Measurements from ENCODE around the gene CNTF.

Gene CNTF

DNA sequence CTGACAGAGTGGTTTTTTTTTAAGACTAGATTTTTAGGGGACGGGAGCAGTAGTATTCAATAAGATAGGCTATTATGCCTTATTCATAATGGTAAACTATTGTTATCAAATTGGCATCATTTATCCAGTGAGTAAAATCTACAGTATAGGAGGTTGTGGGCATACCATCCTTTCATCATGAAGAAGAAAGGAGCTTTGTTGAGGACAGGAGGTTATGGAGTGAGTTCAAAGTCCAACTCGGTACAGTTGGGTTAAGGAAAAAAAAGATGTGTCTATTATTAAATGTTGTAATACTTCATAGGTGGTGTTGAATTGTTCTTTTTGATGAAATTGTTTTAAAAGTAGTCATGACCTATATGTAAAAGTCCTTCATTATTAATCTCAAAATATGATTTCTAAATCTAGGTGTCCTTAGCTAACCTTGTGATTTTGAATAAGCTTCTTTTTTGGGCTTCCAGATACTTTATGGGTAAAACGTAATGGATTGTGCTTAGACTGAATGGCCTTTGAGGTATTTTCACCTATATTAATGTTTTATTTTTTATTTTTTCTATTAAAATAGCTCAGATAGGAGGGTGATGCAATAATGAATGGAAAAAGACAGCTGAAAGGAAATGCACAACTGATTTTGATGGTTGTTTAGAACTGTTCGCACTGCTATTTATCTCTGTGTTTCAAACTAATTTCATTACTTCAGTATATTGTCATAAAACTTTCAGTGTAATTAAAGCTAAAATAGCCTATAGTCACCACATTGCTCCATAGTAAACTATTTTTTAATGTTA lies 15.3 kb upstream of the CNTF start:
- no peak for DNase-seq

DNA sequence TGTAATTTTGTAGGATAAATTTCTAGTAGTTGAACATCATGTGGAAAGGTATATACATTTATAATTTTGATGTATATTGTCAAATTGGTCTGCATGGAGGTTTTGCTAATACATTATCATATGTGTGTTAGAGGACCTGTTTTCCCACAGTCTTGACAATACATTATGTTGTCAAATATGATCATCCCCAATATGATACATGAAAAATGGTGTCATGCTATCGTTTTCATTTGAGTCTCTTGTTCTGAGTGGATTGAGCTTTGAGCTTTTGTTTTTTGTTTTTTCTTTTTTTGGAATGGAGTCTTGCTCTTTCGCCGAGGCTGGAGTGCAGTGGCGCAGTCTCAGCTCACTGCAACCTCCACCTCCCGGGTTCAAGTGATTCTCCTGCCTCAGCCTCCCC lies 14.1 kb upstream of the CNTF start:
- DNase-seq: no peak

DNA sequence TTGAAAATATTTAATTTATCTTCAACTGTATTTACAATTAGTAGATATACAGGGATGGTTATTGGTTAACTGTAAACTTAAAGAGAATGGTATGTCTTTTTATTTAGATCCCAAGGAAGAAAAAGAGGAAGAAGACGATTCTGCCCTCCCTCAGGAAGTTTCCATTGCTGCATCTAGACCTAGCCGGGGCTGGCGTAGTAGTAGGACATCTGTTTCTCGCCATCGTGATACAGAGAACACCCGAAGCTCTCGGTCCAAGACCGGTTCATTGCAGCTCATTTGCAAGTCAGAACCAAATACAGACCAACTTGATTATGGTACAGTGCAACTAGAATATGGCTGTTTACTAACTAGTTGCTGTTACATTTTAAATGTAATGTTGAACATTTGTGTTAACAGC lies 12.7 kb upstream of the CNTF start:
- no peak for DNase-seq

DNA sequence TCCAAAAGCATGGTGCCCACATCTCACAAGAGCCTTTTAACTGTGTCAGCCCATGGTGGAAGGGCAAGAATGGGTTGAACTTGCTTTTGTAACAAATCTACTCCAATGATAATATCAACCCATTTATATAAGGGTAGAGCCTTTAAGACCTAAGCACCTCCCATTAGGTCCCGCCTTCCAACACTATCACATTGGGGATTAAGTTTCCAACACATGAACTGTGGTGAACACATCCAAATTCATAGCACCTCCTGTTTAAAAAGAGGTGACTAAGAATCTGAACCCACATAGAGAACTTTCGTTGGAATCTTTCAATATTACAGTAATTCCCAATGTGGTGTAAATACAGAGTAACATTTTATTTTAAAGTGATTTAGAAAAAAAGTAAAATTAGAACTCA lies 9.2 kb upstream of the CNTF start:
- no peak for DNase-seq

DNA sequence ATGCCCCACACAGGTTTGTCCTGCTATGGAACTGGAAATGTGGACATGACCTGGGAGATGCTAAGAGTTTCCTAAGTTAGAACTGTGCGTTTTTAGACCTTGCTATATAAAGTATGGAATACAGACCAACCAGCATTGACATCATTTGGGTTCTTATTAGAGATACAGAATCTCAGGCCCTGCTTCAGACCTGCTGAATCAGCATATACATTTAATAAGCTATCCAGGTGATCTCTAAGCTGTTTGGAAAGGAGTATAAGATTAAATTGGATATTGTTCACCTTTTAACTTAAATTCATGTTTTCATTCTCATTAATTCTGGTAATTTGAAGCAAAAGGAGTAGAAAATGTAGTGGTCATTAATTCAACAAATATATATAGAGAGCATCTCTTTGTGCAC lies 6.9 kb upstream of the CNTF start:
- DNase-seq: no peak

DNA sequence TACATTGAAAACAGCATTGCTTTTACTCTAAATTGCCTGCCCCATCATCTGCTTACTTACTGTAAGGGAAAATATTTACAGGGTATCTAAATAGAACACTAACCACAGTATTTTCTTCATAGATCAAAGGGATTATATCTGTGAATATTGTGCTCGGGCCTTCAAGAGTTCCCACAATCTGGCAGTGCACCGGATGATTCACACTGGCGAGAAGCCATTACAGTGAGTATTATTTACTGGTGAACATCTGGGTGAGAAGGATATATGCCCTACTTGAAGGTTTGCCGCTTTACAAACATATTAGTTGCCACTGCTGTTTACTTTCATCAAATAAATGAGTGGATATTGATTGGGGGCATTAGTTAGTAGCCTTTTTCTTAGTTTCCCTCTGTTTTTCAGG lies 5.9 kb upstream of the CNTF start:
- DNase-seq: no peak

DNA sequence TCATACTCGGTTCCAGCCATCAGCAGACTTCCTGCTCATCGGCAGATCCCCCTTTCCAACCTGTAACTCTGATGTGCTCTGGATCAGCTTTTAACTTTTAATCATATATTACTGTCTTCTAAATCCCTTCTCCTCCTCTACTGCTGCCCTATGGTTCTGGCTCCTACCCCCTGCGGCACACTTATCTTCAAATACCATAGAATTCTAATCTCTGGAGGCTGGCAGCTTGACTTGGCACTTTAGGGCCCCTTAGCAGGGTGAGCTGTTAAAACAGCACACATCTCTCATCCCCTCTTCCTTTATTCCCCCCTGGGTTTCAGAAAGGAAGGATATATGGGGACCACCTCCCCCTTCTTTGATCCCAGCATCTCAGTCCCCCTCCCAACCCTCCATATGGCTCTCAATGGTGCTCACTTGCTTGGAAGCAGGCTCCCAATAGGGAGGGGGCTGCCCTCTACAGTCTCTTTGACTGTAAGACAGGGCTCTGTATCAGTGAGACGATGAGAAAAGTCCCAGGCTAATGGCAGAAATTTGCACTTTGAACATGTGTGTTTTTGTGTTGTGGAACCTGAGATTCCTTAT lies 4.4 kb upstream of the CNTF start:
- peak; percentile 20 for DNase-seq

DNA sequence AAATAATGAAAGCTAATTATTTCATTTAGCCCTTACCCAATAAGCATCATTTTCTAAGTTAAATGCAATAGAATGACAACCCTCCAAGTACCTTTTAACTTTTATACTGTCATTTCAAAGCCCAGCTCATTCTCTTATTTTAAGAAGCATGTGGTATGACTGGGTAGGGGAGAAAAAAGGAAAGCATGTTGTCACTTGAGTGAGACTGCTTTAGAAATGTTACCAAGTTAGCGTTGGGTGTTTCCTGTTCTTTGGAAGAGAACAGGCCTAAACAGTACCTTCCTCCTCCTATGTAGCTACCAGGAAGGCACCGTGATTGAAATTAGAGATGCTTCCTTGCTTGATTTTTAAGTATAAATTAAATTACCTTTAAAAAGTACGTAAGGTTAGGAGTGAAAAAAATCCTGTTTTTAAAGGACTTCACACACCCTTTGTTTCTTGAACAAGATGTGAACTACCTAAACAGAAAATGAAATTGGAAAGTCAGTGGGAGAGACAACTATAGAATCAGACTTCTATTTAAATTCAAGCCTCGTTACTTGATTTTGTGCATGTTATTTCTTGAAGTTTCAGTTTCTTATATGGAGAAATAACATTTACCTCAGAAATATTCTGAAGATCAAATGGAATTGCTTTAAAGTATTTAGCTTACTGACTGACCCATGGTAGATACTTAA lies 741 bp upstream of the CNTF start:
- no peak for DNase-seq

DNA sequence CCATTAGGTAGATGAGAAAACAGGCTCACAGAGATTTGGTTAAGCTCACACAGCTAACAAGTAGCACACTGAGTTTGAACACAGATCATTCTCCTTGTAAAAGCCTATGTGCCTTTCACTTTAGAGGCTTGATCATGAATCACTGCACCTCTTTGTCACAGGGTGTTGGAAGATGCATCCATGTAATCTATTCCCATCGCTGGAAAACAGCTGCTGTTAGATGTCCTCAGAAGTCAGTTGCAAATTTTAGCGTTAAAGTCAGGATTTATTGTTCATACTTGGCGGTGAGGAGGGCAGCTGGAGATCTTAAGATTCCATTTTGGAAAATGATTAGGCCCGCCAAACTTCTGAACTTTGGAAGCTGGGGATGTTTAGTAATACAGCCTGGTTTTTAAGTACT lies 2.6 kb downstream of the CNTF start:
- no peak for DNase-seq

DNA sequence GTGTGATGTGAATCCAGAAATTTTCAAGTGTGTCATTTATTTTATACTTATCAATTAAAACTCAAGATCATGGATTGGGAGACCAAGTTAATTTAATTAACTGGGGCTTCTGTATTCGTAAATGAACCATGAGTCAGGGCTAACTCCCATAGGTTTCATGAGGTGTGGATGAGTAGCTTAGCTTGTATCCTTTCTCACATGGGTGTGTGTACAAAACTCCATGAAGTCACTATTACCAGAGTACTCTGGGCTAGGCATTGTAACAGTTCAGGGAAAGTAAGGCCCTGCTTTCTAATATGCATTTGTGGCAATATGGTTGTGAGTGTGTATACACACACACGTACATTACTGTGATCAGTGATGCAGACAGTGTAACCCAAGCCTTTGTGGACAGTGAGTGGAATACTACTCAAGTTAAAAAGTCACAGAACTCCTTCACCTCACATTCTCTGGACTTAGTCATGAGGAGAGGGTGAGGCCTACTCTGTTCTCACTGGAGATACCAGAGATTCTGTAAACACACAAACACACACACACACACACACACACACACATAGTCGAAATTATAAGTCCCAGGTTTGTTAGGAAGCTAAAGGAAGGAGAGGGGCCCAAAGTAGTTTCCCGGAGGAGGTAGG lies 3.5 kb downstream of the CNTF start:
- no peak for DNase-seq

DNA sequence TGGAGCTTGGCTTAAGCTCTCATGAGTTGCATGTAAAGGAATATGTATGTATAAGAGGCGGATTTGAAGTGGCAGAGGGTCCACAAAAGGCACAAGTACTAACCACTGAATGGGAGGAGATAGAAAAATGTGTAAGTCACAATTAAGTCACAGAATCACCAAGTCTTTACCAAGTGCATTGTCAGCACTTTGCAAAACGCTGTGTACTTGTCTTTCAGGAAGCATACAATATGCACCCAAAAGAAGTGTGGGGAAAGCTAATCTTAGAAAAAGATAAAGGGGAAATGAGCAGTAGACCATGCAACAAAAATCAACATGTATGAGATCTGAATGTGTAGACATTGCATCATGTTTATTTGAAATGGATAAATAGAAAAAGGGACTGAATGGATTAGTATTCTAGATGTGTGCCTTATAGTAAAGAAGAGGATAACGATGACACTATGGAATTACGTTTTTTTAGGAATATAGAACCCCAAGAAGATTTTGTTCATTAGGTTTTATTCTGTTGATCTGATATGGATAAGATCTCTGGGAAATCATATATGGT lies 4.5 kb downstream of the CNTF start:
- DNase-seq: no peak

DNA sequence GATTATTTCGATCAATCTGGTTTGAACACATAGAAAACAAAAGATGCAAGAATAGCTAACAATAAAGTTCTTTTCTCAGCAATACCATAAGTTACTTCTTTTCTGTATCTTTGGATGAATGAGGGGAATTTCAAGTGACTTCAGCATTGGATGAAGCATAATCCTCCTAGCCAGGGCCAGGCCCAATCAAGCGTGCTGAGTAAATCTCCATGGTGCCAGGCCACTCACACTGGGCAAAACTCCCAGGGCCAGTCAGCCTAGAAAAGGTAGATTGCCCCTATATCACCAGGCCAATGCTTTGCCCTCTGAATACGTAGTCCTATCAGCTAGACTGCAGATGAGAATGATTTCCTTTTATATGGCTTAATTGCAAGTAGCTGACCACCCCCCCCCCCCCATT lies 6.0 kb downstream of the CNTF start:
- DNase-seq: no peak

DNA sequence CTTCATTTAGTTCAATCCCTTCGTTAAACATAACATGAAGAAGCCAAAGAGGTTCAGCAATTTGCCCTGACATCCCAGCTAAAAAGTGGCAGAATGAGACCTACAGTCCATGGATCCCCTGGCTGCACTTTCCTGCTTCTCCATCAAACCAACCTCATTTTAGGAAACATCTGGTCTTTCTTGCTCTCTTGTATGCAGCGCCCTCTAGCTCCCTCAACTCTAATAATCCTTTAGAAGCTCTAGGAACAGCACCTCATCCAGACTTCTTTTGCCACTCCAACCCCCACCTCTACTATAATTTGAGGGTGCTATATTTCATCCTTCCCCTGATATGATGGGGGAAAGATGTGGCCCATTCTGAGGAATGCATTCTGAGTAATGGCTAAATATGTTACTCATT lies 7.4 kb downstream of the CNTF start:
- DNase-seq: peak; percentile 36

DNA sequence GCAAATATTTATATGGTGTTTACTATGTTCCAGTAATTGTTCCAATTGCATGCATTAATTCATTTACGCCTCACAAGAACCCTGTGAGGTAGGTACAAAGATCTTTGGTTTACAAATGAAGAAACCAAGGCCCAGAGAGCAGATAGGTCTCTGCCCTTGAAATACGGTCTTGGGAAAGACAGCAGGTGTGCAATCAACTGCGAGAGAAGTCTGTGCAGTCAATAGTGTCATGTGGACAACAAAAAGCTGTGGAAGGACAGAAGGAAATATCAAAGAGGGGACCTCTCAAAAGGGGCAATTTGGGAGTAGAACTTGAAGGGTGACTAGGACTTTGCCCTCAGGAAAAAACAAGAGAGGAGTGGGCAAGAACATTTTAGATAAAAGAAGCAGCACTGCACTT lies 8.9 kb downstream of the CNTF start:
- no peak for DNase-seq

DNA sequence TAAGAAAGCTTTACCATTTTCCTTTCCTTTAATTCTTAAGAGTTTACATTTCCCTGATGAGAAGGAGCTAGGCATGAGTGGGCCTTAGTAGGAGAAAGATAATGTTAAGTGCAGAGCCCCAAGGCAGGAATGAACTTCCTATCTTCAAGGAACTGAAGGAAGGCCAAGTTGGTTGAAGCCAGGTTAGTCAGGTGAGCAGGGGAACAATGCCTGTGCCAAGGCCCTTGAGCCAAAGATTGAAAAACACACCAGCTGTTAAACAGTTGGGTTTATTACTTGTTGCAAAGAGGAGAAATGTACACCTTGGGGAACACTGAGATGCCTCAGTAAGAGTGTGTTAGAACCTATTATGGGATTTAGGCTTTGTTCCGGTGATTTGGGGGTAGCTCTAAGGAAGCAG lies 10.0 kb downstream of the CNTF start:
- no peak for DNase-seq

DNA sequence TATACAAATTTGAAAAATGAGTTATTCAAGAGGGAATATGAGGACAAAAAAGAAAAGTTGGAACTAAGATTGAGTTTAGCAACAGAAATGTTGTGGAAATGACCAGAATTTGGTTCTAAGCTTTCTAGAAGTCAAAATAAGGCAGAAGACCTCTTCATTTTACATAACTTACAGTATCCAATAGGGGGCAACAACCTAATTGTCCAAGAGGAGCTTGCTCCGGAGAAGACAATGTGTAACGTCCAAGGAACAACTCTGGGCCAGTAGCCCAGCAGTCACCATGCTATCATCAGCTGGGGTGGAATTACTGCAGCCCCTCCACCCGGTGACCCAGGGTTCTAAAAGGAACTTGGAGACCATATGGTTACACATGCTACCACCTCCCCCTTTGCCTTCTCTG lies 14.1 kb downstream of the CNTF start:
- no peak for DNase-seq

DNA sequence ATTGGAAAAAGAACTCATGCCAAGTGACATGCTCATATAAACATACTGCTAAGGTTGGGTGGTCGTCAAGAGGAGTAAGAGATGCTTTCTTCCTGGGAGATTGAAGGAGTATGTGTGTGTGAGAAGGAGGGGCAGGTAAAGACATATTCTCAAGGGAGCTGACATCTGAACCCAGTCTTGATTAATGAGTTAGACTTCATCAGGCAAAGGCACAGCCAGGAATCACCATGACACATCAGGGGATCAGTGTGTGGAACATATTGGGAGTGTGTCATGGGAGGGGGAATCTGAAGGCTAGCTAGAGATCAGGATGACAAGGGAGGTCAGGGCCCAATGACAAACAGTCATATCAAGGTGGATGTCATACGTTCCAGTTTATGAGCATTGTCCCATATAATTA lies 14.9 kb downstream of the CNTF start:
- DNase-seq: no peak

DNA sequence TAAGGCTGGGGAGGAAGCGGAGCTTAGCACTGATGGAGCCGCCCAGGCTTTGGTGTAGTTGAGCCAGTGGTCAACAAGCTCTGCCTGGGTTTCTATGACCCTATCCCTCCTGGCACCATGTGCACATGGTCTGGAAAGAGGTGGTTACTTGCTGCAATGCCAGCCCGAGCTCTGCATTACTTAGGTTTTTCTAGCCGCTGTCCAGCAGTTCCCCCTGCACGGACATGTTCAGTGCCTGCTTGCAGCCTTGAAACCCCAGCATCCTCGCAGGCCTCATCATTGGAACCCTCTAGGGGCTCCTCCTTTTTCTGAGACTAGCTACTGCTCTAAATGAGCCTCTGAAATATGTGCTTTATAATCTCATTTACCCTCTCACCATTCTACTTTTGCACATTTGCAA lies 16.6 kb downstream of the CNTF start:
- DNase-seq: no peak

DNA sequence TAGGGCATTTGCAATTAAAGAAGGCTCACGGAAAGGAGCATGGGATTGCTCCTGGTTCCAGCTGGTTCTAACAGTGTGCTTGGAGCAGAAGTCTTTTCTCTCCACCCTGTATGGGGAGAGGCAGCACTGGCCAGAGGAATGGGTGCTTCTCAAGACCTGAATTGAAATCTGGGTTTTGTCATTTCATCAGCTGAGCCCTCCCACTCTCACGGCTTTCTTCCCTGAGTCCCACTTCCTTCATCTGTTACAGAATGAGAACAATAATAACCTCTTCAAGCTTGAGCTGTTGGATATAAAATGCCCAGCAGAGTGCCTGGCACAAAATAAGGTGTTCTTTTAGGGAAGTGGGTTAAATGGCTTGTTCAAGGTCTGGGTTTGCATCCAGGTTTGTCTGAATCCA lies 17.2 kb downstream of the CNTF start:
- DNase-seq: no peak

DNA sequence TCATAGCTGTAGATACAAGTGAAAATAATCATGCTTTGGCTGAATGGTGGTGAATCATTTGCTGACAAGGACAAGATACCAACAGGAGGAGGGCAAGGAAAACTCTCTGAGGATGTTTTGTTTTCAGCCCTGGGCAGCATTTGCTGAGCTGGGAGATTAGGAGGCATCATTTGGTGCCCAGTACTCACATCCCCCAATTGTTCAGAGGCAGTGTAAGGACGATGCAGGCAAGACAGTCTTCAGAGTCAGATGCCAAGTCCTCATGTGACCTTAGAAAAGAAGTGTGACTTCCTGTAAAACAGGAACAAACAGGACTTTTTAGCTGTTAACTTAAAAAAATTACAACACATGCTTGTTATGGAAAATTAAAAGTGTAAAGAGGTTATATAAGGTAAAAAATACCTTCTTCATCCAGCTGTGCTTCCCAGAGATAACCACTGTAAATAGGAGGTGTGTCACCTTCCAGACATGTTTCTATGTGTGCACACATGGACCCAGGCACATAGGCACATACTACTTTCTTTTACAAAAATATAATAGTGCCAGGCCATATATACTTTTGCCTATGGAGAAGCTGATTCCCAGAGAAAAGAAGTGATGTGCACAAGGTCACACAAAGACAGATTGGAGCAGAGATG lies 18.0 kb downstream of the CNTF start:
- peak; percentile 14 for DNase-seq

DNA sequence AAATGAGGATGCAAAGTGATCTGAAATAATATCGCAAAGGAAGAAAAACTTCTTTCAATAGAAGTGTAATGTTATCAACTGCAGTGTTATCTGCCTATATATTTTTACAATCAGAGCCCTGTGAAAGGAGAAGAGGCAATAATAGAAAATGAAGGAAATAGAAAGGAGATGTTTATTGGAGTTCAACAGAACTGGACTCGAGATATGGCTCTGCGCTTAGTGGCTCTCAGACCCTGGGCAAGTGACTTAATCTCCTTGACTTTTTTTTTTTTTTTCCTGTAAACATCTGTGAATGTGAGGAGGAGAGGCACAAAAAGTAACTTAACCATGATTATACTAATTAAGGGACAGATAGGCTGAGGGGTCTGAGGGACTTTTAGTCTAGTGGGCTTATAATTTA lies 18.9 kb downstream of the CNTF start:
- DNase-seq: no peak

DNA sequence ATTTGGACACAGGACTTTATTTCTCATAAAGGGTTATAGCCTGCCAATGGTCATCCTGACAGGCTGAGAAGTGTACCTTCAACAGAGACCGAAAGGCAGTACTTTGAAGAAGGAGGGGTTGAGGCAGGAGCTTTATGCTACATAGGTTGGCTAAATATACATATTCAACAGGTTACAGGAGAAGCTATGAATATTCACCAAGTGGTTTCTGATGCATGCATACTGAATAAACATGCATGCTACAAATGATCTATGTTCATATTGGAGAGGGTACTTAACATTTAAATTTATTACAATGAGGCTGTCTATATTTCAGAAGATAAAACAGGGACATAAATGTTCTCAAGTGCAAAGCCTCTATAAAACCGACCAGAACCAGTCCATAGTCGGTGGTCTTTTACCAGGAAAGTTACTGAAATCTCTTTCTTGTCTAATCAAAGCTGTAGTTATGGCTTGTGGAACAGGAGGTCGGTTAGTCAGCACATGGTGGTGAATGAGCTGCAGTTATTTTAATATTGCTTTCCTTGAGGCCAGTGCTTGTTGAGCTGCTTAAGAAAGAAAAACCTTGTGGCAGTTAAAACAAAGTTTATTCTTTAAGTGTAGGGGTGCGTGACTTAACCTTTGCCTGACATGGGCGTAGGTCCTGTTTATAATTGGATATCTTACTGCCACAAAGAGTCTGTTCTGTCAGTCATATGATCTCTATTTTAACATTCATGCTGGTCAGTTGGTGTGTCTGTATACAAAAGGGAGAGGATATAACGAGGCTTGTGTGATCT lies 19.5 kb downstream of the CNTF start:
- DNase-seq: no peak
